HCT116 (cell line): ENCODE measurements around the gene FBXL7. TPM values are rescaled to one million over a fixed set of nuclear protein-coding genes. Genes with fewer than 3 reads are reported as not detected.

ENCODE experiments used
- ATAC-seq: fragments of 200-7000 bp; cut with Tn5 transposase; 2 replicates; pipeline ENCODE4 v1.9.1; 2020; ENCODE audit warnings: mild to moderate bottlenecking, moderate library complexity
- BruUV-seq: library from RNA; stranded (reverse); fragments of 400-500 nt; replicated peaks from 2 replicates; lab custom pipeline; 2021; lab: Mats Ljungman, UMichigan
- CTCF ChIA-PET: fragments of 300-600 bp; sonication (Branson Sonifier 250); formaldehyde crosslinking; loops from one replicate; lab custom pipeline; 2021; ENCODE audit warnings: antibody characterized with exemption; lab: Charles Lee
- POLR2A ChIA-PET: fragments of 300-600, 350-600 bp; sonication (Branson Sonifier 250); formaldehyde crosslinking; loops from one replicate; lab custom pipeline; 2021; ENCODE audit warnings: antibody characterized with exemption; lab: Charles Lee
- RAD21 ChIA-PET, 2 experiments: fragments of 300-600 bp; sonication (Branson Sonifier 250); formaldehyde crosslinking; loops; one replicate each; lab custom pipeline; 2023; ENCODE audit warnings: low total read pairs in 2 of 2; ENCODE audit not compliant: uncharacterized antibody in 2 of 2, unreplicated experiment in 2 of 2, low non-redundant PET in 1 of 2; lab: Charles Lee
- DNase-seq: peaks from one replicate; pipeline ENCODE4 v3.0.0-alpha.2; 2010; ENCODE audit warnings: low read depth, low spot score
- H2AFZ ChIP-seq: fragments of 200-600 bp; shearing (Covaris generic), sonication (generic); 2 replicates; pipeline ENCODE4 v1.6.1; 2017; ENCODE audit warnings: low read depth, mixed run types, mixed read lengths, antibody characterized with exemption, low read length; ENCODE audit not compliant: poor library complexity, severe bottlenecking
- H3K27ac ChIP-seq: 2 replicates; pipeline ENCODE4 v1.5.1; 2012; ENCODE audit warnings: low read depth, low read length
- H3K27me3 ChIP-seq: fragments of 200-600 bp; sonication (generic); 2 replicates; pipeline ENCODE4 v1.6.1; 2016; ENCODE audit warnings: mixed run types, low read length, mixed read lengths; ENCODE audit not compliant: insufficient read depth
- H3K36me3 ChIP-seq, 2 experiments: fragments of 200-500 bp in 1 of 2; fragments of 200-600 bp in 1 of 2; sonication (Bioruptor generic) in 1 of 2; sonication (generic) in 1 of 2; 2 replicates each; pipeline versions ENCODE4 v1.5.1 to v1.6.1; 2014 to 2016; ENCODE audit warnings: low read length in 2 of 2, inconsistent platforms in 1 of 2, mixed read lengths in 1 of 2, mixed run types in 1 of 2; ENCODE audit not compliant: insufficient read depth in 2 of 2, control insufficient read depth in 1 of 2
- H3K4me1 ChIP-seq, 2 experiments: fragments of 200-600 bp in 1 of 2; sonication (generic) in 1 of 2; 2 replicates each; pipeline versions ENCODE4 v1.5.1 to v1.6.1; 2012 to 2017; ENCODE audit warnings: low read length in 2 of 2, inconsistent platforms in 1 of 2, mild to moderate bottlenecking in 1 of 2, mixed read lengths in 1 of 2, mixed run types in 1 of 2, moderate library complexity in 1 of 2; ENCODE audit not compliant: insufficient read depth in 2 of 2, control insufficient read depth in 1 of 2
- H3K4me2 ChIP-seq: fragments of 200-600 bp; sonication (generic); 2 replicates; pipeline ENCODE4 v1.6.1; 2017; ENCODE audit warnings: mixed run types, low read length, mixed read lengths
- H3K4me3 ChIP-seq, 2 experiments: fragments of 200-600 bp in 1 of 2; sonication (generic) in 1 of 2; replicated peaks in 1 of 2; 2 replicates each; pipeline ENCODE4 v1.5.1; 2011 to 2016; ENCODE audit warnings: low read length in 2 of 2, control low read depth in 1 of 2, low read depth in 1 of 2, mild to moderate bottlenecking in 1 of 2, mixed read lengths in 1 of 2, mixed run types in 1 of 2
- H3K79me2 ChIP-seq: fragments of 200-600 bp; sonication (generic); 2 replicates; pipeline ENCODE4 v1.6.1; 2017; ENCODE audit warnings: mild to moderate bottlenecking, mixed run types, low read length, moderate library complexity, mixed read lengths; ENCODE audit not compliant: insufficient read depth
- H3K9ac ChIP-seq: fragments of 200-600 bp; sonication (generic); 2 replicates; pipeline ENCODE4 v1.6.1; 2016; ENCODE audit warnings: low read length, mixed read lengths
- H3K9me2 ChIP-seq: fragments of 200-600 bp; sonication (generic), shearing (Covaris generic); 2 replicates; pipeline ENCODE4 v1.6.1; 2017; ENCODE audit warnings: mixed run types, mild to moderate bottlenecking, moderate library complexity; ENCODE audit not compliant: insufficient read depth
- H3K9me3 ChIP-seq, 2 experiments: fragments of 200-500 bp in 1 of 2; fragments of 200-600 bp in 1 of 2; sonication (Bioruptor generic) in 1 of 2; sonication (generic) in 1 of 2; 2 replicates each; pipeline ENCODE4 v1.6.1; 2014 to 2017; ENCODE audit warnings: low read length in 2 of 2, mixed read lengths in 2 of 2, inconsistent platforms in 1 of 2, low read depth in 1 of 2, mild to moderate bottlenecking in 1 of 2, mixed run types in 1 of 2, moderate library complexity in 1 of 2; ENCODE audit not compliant: control insufficient read depth in 1 of 2, insufficient read depth in 1 of 2
- H4K20me1 ChIP-seq: fragments of 200-600 bp; sonication (generic), shearing (Covaris generic); 2 replicates; pipeline ENCODE4 v1.6.1; 2017; ENCODE audit warnings: mixed run types, mild to moderate bottlenecking, moderate library complexity; ENCODE audit not compliant: insufficient read depth
- CBX3 ChIP-seq: IDR thresholded peaks from 2 replicates; pipeline ENCODE4 v1.6.1; 2012; ENCODE audit warnings: low read depth
- CEBPB ChIP-seq: IDR thresholded peaks from 2 replicates; pipeline ENCODE4 v1.6.1; 2012; ENCODE audit warnings: low read depth
- ELF1 ChIP-seq: IDR thresholded peaks from 2 replicates; pipeline ENCODE4 v1.6.1; 2012; ENCODE audit warnings: low read depth, borderline replicate concordance
- EZH2 ChIP-seq: fragments of 200-600 bp; sonication (generic); IDR thresholded peaks from 2 replicates; pipeline ENCODE4 v1.6.1; 2017; ENCODE audit warnings: antibody characterized with exemption, mixed run types
- FOSL1 ChIP-seq: IDR thresholded peaks from 2 replicates; pipeline ENCODE4 v1.6.1; 2012; ENCODE audit warnings: low read depth
- JUND ChIP-seq: IDR thresholded peaks from 2 replicates; pipeline ENCODE4 v1.6.1; 2012
- POLR2A ChIP-seq: IDR thresholded peaks from 2 replicates; pipeline ENCODE4 v1.7.0; 2011; ENCODE audit warnings: borderline replicate concordance; ENCODE audit not compliant: insufficient read depth, insufficient read length; ENCODE audit errors: extremely low read depth
- POLR2AphosphoS5 ChIP-seq: IDR thresholded peaks from 2 replicates; pipeline ENCODE4 v1.6.1; 2011; ENCODE audit warnings: mild to moderate bottlenecking, low read depth, low read length, moderate library complexity
- RAD21 ChIP-seq: IDR thresholded peaks from 2 replicates; pipeline ENCODE4 v1.6.1; 2012; ENCODE audit warnings: low read depth, mild to moderate bottlenecking
- SP1 ChIP-seq: IDR thresholded peaks from 2 replicates; pipeline ENCODE4 v1.6.1; 2012; ENCODE audit warnings: low read depth
- SRF ChIP-seq: IDR thresholded peaks from 2 replicates; pipeline ENCODE4 v1.6.1; 2012; ENCODE audit warnings: low read depth
- TCF7L2 ChIP-seq: IDR thresholded peaks from 2 replicates; pipeline ENCODE4 v1.7.0; 2011; ENCODE audit warnings: borderline replicate concordance, inconsistent platforms; ENCODE audit not compliant: insufficient read depth, insufficient read length; ENCODE audit errors: extremely low read depth
- ZFX ChIP-seq: fragments of 450-650 bp; IDR thresholded peaks from 2 replicates; pipeline ENCODE4 v1.6.1; 2017
- ZNF274 ChIP-seq: fragments of 200-500 bp; sonication (Bioruptor generic); IDR thresholded peaks from 2 replicates; pipeline ENCODE4 v1.6.1; 2014; ENCODE audit warnings: mild to moderate bottlenecking, low read depth, low read length, inconsistent platforms
- intact Hi-C: fragments of 100-400 bp; cut with micrococcal nuclease; formaldehyde crosslinking; loops from 2 replicates; pipeline ENCODE4 v1.10.0; 2022
- total RNA-seq: library from RNA; stranded (reverse); gene quantifications from one replicate; pipeline ENCODE4 v1.2.1, GENCODE V29; 2021; ENCODE audit not compliant: unreplicated experiment
- TF ChIP-seq, protein P1 (sequence below), 3 experiments: fragments of 200-600 bp in 1 of 3; sonication (generic) in 1 of 3; IDR thresholded peaks in 2 of 3; conservative IDR thresholded peaks in 1 of 3; 2 replicates each; pipeline ENCODE4 v1.5.1; 2012 to 2017; ENCODE audit warnings: low read depth in 2 of 3, low read length in 2 of 3, antibody characterized with exemption in 1 of 3, borderline replicate concordance in 1 of 3, control low read depth in 1 of 3, mild to moderate bottlenecking in 1 of 3, mixed read lengths in 1 of 3, mixed run types in 1 of 3, moderate library complexity in 1 of 3; ENCODE audit not compliant: insufficient read depth in 1 of 3
- TF ChIP-seq, protein P2 (sequence below): IDR thresholded peaks from 2 replicates; pipeline ENCODE4 v1.6.1; 2012
- TF ChIP-seq, protein P3 (sequence below): IDR thresholded peaks from 2 replicates; pipeline ENCODE4 v1.6.1; 2011; ENCODE audit warnings: mild to moderate bottlenecking, low read length, moderate library complexity; ENCODE audit not compliant: insufficient replicate concordance; ENCODE audit errors: extremely low read depth

The FBXL7 gene
- total RNA-seq, 1 experiment from 2014 or later, result 0.05 TPM

DNA sequence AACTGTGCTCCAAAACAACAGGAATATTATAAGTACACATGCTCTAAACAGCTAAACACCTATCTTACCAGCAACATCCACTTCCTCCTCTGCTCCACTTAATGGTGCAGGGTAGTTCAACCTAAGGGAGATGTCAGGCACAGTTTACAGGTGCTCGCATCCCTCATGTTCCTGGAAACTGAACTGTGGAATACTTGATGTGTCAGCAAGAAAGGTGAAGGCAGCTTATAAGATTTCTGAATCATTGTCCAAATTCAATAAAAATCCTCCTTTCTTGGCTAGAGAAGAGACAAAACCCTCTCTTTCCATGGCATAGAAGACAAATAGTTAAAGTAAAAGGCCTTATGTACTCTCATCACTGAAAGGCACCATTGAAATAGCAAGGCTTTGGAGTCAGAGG is 272.2 kb downstream of the FBXL7 start:
- no peaks in the 10 kb centered on the region for H4K20me1 ChIP-seq
- H3K9me2 ChIP-seq, result no peaks in the 10 kb centered on the region
- H3K9ac ChIP-seq, result no peak overlapping the region
- no peaks in the 10 kb centered on the region for H3K36me3 ChIP-seq
- H3K27me3 ChIP-seq, result no peaks in the 10 kb centered on the region
- DNase-seq, result no peak
- RAD21 ChIA-PET, result no interaction called here
- no TSS peak for BruUV-seq
- peaks cover 18 to 27% of the 10 kb centered on the region in 2 experiments; a peak in 2 of 4 replicates for H3K9me3 ChIP-seq
- intact Hi-C loops, result no loop called here
- no peak for TF ChIP-seq SRF
- TF ChIP-seq TCF7L2, result no peak
- TF ChIP-seq, protein P1, sequence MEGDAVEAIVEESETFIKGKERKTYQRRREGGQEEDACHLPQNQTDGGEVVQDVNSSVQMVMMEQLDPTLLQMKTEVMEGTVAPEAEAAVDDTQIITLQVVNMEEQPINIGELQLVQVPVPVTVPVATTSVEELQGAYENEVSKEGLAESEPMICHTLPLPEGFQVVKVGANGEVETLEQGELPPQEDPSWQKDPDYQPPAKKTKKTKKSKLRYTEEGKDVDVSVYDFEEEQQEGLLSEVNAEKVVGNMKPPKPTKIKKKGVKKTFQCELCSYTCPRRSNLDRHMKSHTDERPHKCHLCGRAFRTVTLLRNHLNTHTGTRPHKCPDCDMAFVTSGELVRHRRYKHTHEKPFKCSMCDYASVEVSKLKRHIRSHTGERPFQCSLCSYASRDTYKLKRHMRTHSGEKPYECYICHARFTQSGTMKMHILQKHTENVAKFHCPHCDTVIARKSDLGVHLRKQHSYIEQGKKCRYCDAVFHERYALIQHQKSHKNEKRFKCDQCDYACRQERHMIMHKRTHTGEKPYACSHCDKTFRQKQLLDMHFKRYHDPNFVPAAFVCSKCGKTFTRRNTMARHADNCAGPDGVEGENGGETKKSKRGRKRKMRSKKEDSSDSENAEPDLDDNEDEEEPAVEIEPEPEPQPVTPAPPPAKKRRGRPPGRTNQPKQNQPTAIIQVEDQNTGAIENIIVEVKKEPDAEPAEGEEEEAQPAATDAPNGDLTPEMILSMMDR (IDR thresholded peaks at IDR 0.05 in 2 of 3, conservative IDR thresholded peaks at IDR 0.05 in 1 of 3; ENCODE audit: borderline replicate concordance in 1 of 3, insufficient read depth in 1 of 3, low read depth in 2 of 3, low read length in 2 of 3), result no peak
- TF ChIP-seq ELF1, result no peak
- TF ChIP-seq ZNF274, result no peak
- TF ChIP-seq, protein P2, sequence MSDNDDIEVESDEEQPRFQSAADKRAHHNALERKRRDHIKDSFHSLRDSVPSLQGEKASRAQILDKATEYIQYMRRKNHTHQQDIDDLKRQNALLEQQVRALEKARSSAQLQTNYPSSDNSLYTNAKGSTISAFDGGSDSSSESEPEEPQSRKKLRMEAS, result no peak
- no peak for TF ChIP-seq FOSL1
- TF ChIP-seq JUND, result no peak
- TF ChIP-seq RAD21, result no peak
- no peak for TF ChIP-seq SP1
- no peak for TF ChIP-seq ZFX
- TF ChIP-seq POLR2A, result no peak
- no peak for TF ChIP-seq CEBPB
- TF ChIP-seq, protein P3, sequence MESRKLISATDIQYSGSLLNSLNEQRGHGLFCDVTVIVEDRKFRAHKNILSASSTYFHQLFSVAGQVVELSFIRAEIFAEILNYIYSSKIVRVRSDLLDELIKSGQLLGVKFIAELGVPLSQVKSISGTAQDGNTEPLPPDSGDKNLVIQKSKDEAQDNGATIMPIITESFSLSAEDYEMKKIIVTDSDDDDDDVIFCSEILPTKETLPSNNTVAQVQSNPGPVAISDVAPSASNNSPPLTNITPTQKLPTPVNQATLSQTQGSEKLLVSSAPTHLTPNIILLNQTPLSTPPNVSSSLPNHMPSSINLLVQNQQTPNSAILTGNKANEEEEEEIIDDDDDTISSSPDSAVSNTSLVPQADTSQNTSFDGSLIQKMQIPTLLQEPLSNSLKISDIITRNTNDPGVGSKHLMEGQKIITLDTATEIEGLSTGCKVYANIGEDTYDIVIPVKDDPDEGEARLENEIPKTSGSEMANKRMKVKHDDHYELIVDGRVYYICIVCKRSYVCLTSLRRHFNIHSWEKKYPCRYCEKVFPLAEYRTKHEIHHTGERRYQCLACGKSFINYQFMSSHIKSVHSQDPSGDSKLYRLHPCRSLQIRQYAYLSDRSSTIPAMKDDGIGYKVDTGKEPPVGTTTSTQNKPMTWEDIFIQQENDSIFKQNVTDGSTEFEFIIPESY, result no peak
- no peak for TF ChIP-seq EZH2
- TF ChIP-seq CBX3, result no peak
- TF ChIP-seq POLR2AphosphoS5, result no peak
- CTCF ChIA-PET, result no interaction called here
- H3K27ac ChIP-seq, result no peak overlapping the region
- H3K4me1 ChIP-seq, result no peaks in the 10 kb centered on the region
- no peak overlapping the region for H3K4me2 ChIP-seq
- H2AFZ ChIP-seq, result no peak overlapping the region
- POLR2A ChIA-PET, result no interaction called here
- no peak overlapping the region for H3K4me3 ChIP-seq
- no peak for ATAC-seq
- no peaks in the 10 kb centered on the region for H3K79me2 ChIP-seq
